IMR-90 (cell line): ENCODE data around the gene E2F8. TPM values are rescaled to one million over a fixed set of nuclear protein-coding genes. Genes with fewer than 3 reads are reported as not detected.

ENCODE experiments used
- ATAC-seq: fragments of 200-7000 bp; cut with Tn5 transposase; 2 replicates; pipeline ENCODE4 v1.9.1; 2020; ENCODE audit warnings: low read depth, mild to moderate bottlenecking, moderate library complexity
- BruUV-seq: library from RNA; stranded (reverse); fragments of 400-500 nt; replicated peaks from 2 replicates; lab custom pipeline; 2021; lab: Mats Ljungman, UMichigan
- CTCF ChIA-PET: fragments of 300-600 bp; formaldehyde crosslinking; extraction: SDS; loops from one replicate; lab custom pipeline; 2021; ENCODE audit warnings: antibody characterized with exemption; lab: Yijun Ruan, JAX
- POLR2A ChIA-PET: fragments of 300-600 bp; sonication (Branson Sonifier 250); formaldehyde crosslinking; loops from one replicate; lab custom pipeline; 2022; ENCODE audit warnings: antibody characterized with exemption; ENCODE audit not compliant: unreplicated experiment; lab: Charles Lee
- DNase-seq: peaks from one replicate; pipeline ENCODE4 v3.0.0; 2013
- H2AFZ ChIP-seq: replicated peaks from 2 replicates; pipeline ENCODE3; 2013; ENCODE audit warnings: low read length, mild to moderate bottlenecking; ENCODE audit not compliant: poor library complexity
- H2AK5ac ChIP-seq: 2 replicates; pipeline ENCODE4 v1.6.1; 2013; ENCODE audit warnings: low read depth, low read length, inconsistent platforms
- H2AK9ac ChIP-seq: replicated peaks from 2 replicates; pipeline ENCODE3; 2013; ENCODE audit warnings: mild to moderate bottlenecking, low read depth, low read length, moderate library complexity; ENCODE audit not compliant: poor library complexity
- H2BK120ac ChIP-seq: 2 replicates; pipeline ENCODE4 v1.6.1; 2013; ENCODE audit warnings: low read depth, low read length, inconsistent platforms
- H2BK15ac ChIP-seq: 3 replicates; pipeline ENCODE4 v1.6.1; 2013; ENCODE audit warnings: low read depth, low read length, inconsistent platforms
- H2BK20ac ChIP-seq: 2 replicates; pipeline ENCODE4 v1.6.1; 2013; ENCODE audit warnings: low read depth, mild to moderate bottlenecking, inconsistent platforms, low read length, moderate library complexity
- H2BK5ac ChIP-seq: 2 replicates; pipeline ENCODE4 v1.6.1; 2013; ENCODE audit warnings: mild to moderate bottlenecking, low read depth, low read length, inconsistent platforms; ENCODE audit not compliant: poor library complexity, severe bottlenecking
- H3K14ac ChIP-seq: replicated peaks from 2 replicates; pipeline ENCODE4 v1.6.1; 2013; ENCODE audit warnings: low read depth, low read length, inconsistent platforms
- H3K18ac ChIP-seq: 2 replicates; pipeline ENCODE4 v1.6.1; 2013; ENCODE audit warnings: low read depth, low read length, control low read depth
- H3K23ac ChIP-seq: 2 replicates; pipeline ENCODE4 v1.6.1; 2013; ENCODE audit warnings: low read depth, low read length, inconsistent platforms
- H3K27ac ChIP-seq: 2 replicates; pipeline ENCODE4 v1.5.1; 2013; ENCODE audit warnings: mild to moderate bottlenecking, control low read depth, low read length; ENCODE audit not compliant: insufficient read depth
- H3K27me3 ChIP-seq: 2 replicates; pipeline ENCODE4 v1.6.1; 2013; ENCODE audit warnings: low read length; ENCODE audit not compliant: control insufficient read depth, insufficient read depth
- H3K36me3 ChIP-seq: 2 replicates; pipeline ENCODE4 v1.6.1; 2013; ENCODE audit warnings: low read length, mixed read lengths; ENCODE audit not compliant: control insufficient read depth, insufficient read depth
- H3K4ac ChIP-seq: 2 replicates; pipeline ENCODE4 v1.6.1; 2013; ENCODE audit warnings: low read depth, low read length, inconsistent platforms
- H3K4me1 ChIP-seq: 2 replicates; pipeline ENCODE4 v1.6.1; 2013; ENCODE audit warnings: low read length, mixed read lengths; ENCODE audit not compliant: control insufficient read depth, insufficient read depth
- H3K4me2 ChIP-seq: 2 replicates; pipeline ENCODE4 v1.6.1; 2013; ENCODE audit warnings: low read depth, mild to moderate bottlenecking, control low read depth, low read length, moderate library complexity
- H3K4me3 ChIP-seq: 2 replicates; pipeline ENCODE4 v1.5.1; 2013; ENCODE audit warnings: low read depth, mild to moderate bottlenecking, control low read depth, low read length, moderate library complexity; ENCODE audit not compliant: insufficient read depth
- H3K56ac ChIP-seq: 2 replicates; pipeline ENCODE4 v1.6.1; 2013; ENCODE audit warnings: low read length, inconsistent platforms; ENCODE audit not compliant: insufficient read depth; ENCODE audit errors: extremely low read depth
- H3K79me1 ChIP-seq, 2 experiments: 2 replicates each; pipeline ENCODE4 v1.6.1; 2013; ENCODE audit warnings: low read length in 2 of 2, inconsistent platforms in 1 of 2, low read depth in 1 of 2
- H3K9ac ChIP-seq: 2 replicates; pipeline ENCODE4 v1.6.1; 2013; ENCODE audit warnings: low read depth, low read length, control low read depth
- H3K9me1 ChIP-seq: 2 replicates; pipeline ENCODE4 v1.6.1; 2013; ENCODE audit warnings: low read length, inconsistent platforms; ENCODE audit not compliant: insufficient read depth
- H3K9me3 ChIP-seq: 2 replicates; pipeline ENCODE4 v1.6.1; 2013; ENCODE audit warnings: low read length; ENCODE audit not compliant: control insufficient read depth, insufficient read depth
- H4K20me1 ChIP-seq: 2 replicates; pipeline ENCODE4 v1.6.1; 2013; ENCODE audit warnings: low read length, inconsistent platforms; ENCODE audit not compliant: insufficient read depth
- H4K5ac ChIP-seq: 2 replicates; pipeline ENCODE4 v1.6.1; 2013; ENCODE audit warnings: mild to moderate bottlenecking, low read depth, low read length, control low read depth
- H4K8ac ChIP-seq, 2 experiments: 2 replicates each; pipeline ENCODE4 v1.6.1; 2013; ENCODE audit warnings: low read depth in 2 of 2, low read length in 2 of 2, control low read depth in 1 of 2, inconsistent platforms in 1 of 2
- H4K91ac ChIP-seq: 2 replicates; pipeline ENCODE4 v1.6.1; 2013; ENCODE audit warnings: low read depth, low read length, inconsistent platforms; ENCODE audit not compliant: insufficient read depth
- BHLHE40 ChIP-seq: fragments of 150-350 bp; IDR thresholded peaks from 2 replicates; pipeline ENCODE4 v1.6.1; 2016; ENCODE audit warnings: mild to moderate bottlenecking, low read depth, low read length
- CEBPB ChIP-seq: IDR thresholded peaks from 2 replicates; pipeline ENCODE4 v1.6.1; 2012; ENCODE audit warnings: low read depth, low read length, improper control_type of control experiment
- CHD1 ChIP-seq: IDR thresholded peaks from 2 replicates; pipeline ENCODE4 v1.6.1; 2012; ENCODE audit warnings: low read depth, low read length, improper control_type of control experiment
- FOS ChIP-seq: fragments of 150-350 bp; IDR thresholded peaks from 2 replicates; pipeline ENCODE4 v1.6.1; 2016; ENCODE audit warnings: low read depth, low read length
- MAFK ChIP-seq: IDR thresholded peaks from 2 replicates; pipeline ENCODE4 v1.6.1; 2012; ENCODE audit warnings: low read depth, low read length, improper control_type of control experiment
- MAZ ChIP-seq: IDR thresholded peaks from 2 replicates; pipeline ENCODE4 v1.6.1; 2012; ENCODE audit warnings: low read depth, mild to moderate bottlenecking, low read length, improper control_type of control experiment, moderate library complexity, borderline replicate concordance
- MXI1 ChIP-seq: IDR thresholded peaks from 2 replicates; pipeline ENCODE4 v1.6.1; 2012; ENCODE audit warnings: low read depth, mild to moderate bottlenecking, low read length, moderate library complexity, borderline replicate concordance
- NFE2L2 ChIP-seq: fragments of 150-350 bp; IDR thresholded peaks from 2 replicates; pipeline ENCODE4 v1.6.1; 2016; ENCODE audit warnings: low read depth, mild to moderate bottlenecking, low read length
- POLR2A ChIP-seq: IDR thresholded peaks from 2 replicates; pipeline ENCODE4 v1.6.1; 2012; ENCODE audit warnings: mild to moderate bottlenecking, low read depth, low read length
- RAD21 ChIP-seq: IDR thresholded peaks from 2 replicates; pipeline ENCODE4 v1.6.1; 2012; ENCODE audit warnings: low read length, improper control_type of control experiment
- RCOR1 ChIP-seq: IDR thresholded peaks from 2 replicates; pipeline ENCODE4 v1.6.1; 2012; ENCODE audit warnings: mild to moderate bottlenecking, low read length, improper control_type of control experiment; ENCODE audit not compliant: insufficient replicate concordance
- RFX5 ChIP-seq: IDR thresholded peaks from 2 replicates; pipeline ENCODE4 v1.8.0; 2012; ENCODE audit warnings: low read depth, mild to moderate bottlenecking, low read length, moderate library complexity
- SMC3 ChIP-seq: fragments of 150-350 bp; IDR thresholded peaks from 2 replicates; pipeline ENCODE4 v1.6.1; 2016; ENCODE audit warnings: low read depth, mild to moderate bottlenecking, antibody characterized with exemption, low read length, moderate library complexity
- USF2 ChIP-seq: fragments of 150-350 bp; IDR thresholded peaks from 2 replicates; pipeline ENCODE4 v1.6.1; 2017; ENCODE audit warnings: mild to moderate bottlenecking, antibody characterized with exemption, low read length, low read depth
- WGBS, 2 experiments: methylation state at CpG; one replicate each; pipeline versions ENCODE4 v1.1.5 to v1.1.7; 2013; ENCODE audit warnings: missing lambda C conversion rate in 2 of 2; ENCODE audit not compliant: insufficient read length in 1 of 2; ENCODE audit errors: extremely low coverage in 2 of 2; 5-methylcytosine and 5-hydroxymethylcytosine counted together
- dilution Hi-C: fragments of 300-500 bp; cut with HindIII; formaldehyde crosslinking; loops from one replicate; pipeline ENCODE4 v1.14.3; 2018; ENCODE audit warnings: low sequenced_read_pairs; ENCODE audit not compliant: unreplicated experiment
- in situ Hi-C: fragments of 300-500 bp; cut with MboI; formaldehyde crosslinking; loops from 3 replicates; pipeline ENCODE4 v1.14.3; 2019; ENCODE audit warnings: low sequenced_read_pairs, inconsistent platforms, mixed read lengths
- intact Hi-C: fragments of 100-400 bp; cut with micrococcal nuclease; formaldehyde crosslinking; loops from 2 replicates; pipeline ENCODE4 v1.10.0; 2022
- polyA plus RNA-seq, 3 experiments: library from polyadenylated mRNA; depleted of rRNA; stranded (reverse); fragments of >200 nt; gene quantifications; 2 replicates each; pipeline ENCODE4 v1.2.3, GENCODE V29; 2012; ENCODE audit warnings: low replicate concordance in 1 of 3
- total RNA-seq: library from RNA; depleted of rRNA; stranded (reverse); fragments of >200 nt; gene quantifications from 2 replicates; pipeline ENCODE4 v1.2.3, GENCODE V29; 2012
- TF ChIP-seq, protein P1 (sequence below): fragments of 150-350 bp; IDR thresholded peaks from 2 replicates; pipeline ENCODE4 v1.6.1; 2016; ENCODE audit warnings: low read depth, mild to moderate bottlenecking, low read length, moderate library complexity, borderline replicate concordance
- TF ChIP-seq, protein P2 (sequence below): conservative IDR thresholded peaks from 2 replicates; pipeline ENCODE4 v1.5.1; 2012; ENCODE audit warnings: mild to moderate bottlenecking, low read depth, low read length, improper control_type of control experiment

Gene E2F8
- total and polyA plus RNA-seq, 2 of the 4 experiments (the other 2 are of a cell fraction), result 1.1 to 2.3 TPM

DNA sequence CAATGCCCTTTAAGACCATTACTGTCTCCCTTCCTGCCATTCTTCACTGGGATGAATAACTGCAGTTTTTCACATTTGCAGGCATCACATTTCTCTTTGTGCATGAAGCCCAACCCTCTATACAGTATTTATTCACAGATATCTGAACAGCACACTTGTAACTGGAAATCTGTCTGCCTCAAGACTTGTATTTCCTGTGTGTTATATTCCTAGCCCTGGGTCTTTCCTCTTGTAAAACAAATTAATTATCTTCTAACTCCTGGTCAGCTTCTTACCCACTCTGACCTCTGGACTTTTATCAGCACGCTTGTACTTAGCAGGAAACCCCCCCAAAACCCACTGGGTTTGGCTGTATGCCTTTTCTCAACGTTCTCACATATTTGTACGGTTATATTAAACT is 41.0 kb downstream of the E2F8 start:
- no peak overlapping the region for H3K18ac ChIP-seq
- intact Hi-C loops, result no loop called here
- H3K9ac ChIP-seq, result no peak overlapping the region
- no peak overlapping the region for H3K4me2 ChIP-seq
- BruUV-seq, result no TSS peak
- H2BK20ac ChIP-seq, result no peak overlapping the region
- H2BK15ac ChIP-seq, result no peak overlapping the region
- H3K36me3 ChIP-seq, result no peaks in the 10 kb centered on the region
- no peak overlapping the region for H3K14ac ChIP-seq
- in situ Hi-C loops, result no loop called here
- H3K4ac ChIP-seq, result no peak overlapping the region
- peaks cover 4% of the 10 kb centered on the region; the same call in 1 of the 2 replicates for H3K4me1 ChIP-seq
- peaks cover 2% of the 10 kb centered on the region; the same call in 1 of the 2 replicates for H3K27me3 ChIP-seq
- no peak overlapping the region for H4K8ac ChIP-seq
- TF ChIP-seq CEBPB (no peak), RFX5 (no peak), MAZ (no peak), NFE2L2 (no peak), POLR2A (no peak), CHD1 (no peak), USF2 (no peak), RCOR1 (no peak), SMC3 (no peak), MAFK (no peak), FOS (no peak), MXI1 (no peak), RAD21 (no peak), BHLHE40 (no peak)
- TF ChIP-seq, protein P1, sequence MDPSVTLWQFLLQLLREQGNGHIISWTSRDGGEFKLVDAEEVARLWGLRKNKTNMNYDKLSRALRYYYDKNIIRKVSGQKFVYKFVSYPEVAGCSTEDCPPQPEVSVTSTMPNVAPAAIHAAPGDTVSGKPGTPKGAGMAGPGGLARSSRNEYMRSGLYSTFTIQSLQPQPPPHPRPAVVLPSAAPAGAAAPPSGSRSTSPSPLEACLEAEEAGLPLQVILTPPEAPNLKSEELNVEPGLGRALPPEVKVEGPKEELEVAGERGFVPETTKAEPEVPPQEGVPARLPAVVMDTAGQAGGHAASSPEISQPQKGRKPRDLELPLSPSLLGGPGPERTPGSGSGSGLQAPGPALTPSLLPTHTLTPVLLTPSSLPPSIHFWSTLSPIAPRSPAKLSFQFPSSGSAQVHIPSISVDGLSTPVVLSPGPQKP, result no peak
- TF ChIP-seq, protein P2, sequence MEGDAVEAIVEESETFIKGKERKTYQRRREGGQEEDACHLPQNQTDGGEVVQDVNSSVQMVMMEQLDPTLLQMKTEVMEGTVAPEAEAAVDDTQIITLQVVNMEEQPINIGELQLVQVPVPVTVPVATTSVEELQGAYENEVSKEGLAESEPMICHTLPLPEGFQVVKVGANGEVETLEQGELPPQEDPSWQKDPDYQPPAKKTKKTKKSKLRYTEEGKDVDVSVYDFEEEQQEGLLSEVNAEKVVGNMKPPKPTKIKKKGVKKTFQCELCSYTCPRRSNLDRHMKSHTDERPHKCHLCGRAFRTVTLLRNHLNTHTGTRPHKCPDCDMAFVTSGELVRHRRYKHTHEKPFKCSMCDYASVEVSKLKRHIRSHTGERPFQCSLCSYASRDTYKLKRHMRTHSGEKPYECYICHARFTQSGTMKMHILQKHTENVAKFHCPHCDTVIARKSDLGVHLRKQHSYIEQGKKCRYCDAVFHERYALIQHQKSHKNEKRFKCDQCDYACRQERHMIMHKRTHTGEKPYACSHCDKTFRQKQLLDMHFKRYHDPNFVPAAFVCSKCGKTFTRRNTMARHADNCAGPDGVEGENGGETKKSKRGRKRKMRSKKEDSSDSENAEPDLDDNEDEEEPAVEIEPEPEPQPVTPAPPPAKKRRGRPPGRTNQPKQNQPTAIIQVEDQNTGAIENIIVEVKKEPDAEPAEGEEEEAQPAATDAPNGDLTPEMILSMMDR, result no peak
- no peak overlapping the region for H3K4me3 ChIP-seq
- no peak overlapping the region for H2AK9ac ChIP-seq
- no peak overlapping the region for H2BK5ac ChIP-seq
- no peak overlapping the region for H4K91ac ChIP-seq
- WGBS, 2 experiments, result no CpG with 5 or more reads among the region's 3 CpGs
- ChIA-PET CTCF (no interaction called here), POLR2A (no interaction called here)
- H2AK5ac ChIP-seq, result no peak overlapping the region
- no peak overlapping the region for H3K27ac ChIP-seq
- H2AFZ ChIP-seq, result no peak overlapping the region
- dilution Hi-C loops, result no loop called here
- H2BK120ac ChIP-seq, result no peak overlapping the region
- no peaks in the 10 kb centered on the region for H3K9me3 ChIP-seq
- ATAC-seq (no peak), DNase-seq (no peak)
- no peak overlapping the region for H3K56ac ChIP-seq
- H3K9me1 ChIP-seq, result no peaks in the 10 kb centered on the region
- no peak overlapping the region for H4K5ac ChIP-seq
- no peaks in the 10 kb centered on the region for H3K79me1 ChIP-seq
- no peak overlapping the region for H3K23ac ChIP-seq
- H4K20me1 ChIP-seq, result no peaks in the 10 kb centered on the region
